ENCODE results near the gene EVC2. TPM values are rescaled to one million over a fixed set of nuclear protein-coding genes. Genes with fewer than 3 reads are reported as not detected.
A peak's percentile ranks its signal among the peaks of the same experiment; 100 is the strongest.

EVC2 gene
- total and polyA plus RNA-seq, 2 donors: 1.7 to 2.2 TPM

GRCh38 chr4:5746829-5747737 lies 38.7 kb upstream of the EVC2 start:
- H3K9me3 ChIP-seq (ENCODE audit: control insufficient read depth in 2 of 2, insufficient read depth in 1 of 2, low read length in 1 of 2): no peaks in the 10 kb centered on the region
- WGBS: 73% methylated on average over 12 of the region's 12 CpGs
- H3K4me3 ChIP-seq (ENCODE audit: low read length in 2 of 2): no peak overlapping the region
- DNase-seq (ENCODE audit: low read depth in 6 of 9, low spot score in 9 of 9): no peak
- no peaks in the 10 kb centered on the region for H3K27me3 ChIP-seq (ENCODE audit: control insufficient read depth in 2 of 2, insufficient read depth in 1 of 2, low read length in 1 of 2)
- H3K4me1 ChIP-seq (ENCODE audit: control insufficient read depth in 2 of 2, insufficient read depth in 2 of 2, low read length in 2 of 2): no peaks in the 10 kb centered on the region
- no peaks in the 10 kb centered on the region for H3K36me3 ChIP-seq (ENCODE audit: control insufficient read depth in 2 of 2, insufficient read depth in 2 of 2, low read length in 1 of 2)
- peak overlapping the region in 1 of 2 donors; percentile 12 for H3K27ac ChIP-seq (ENCODE audit: low read depth in 1 of 2, low read length in 1 of 2)

GRCh38 chr4:5746250-5746649 lies 37.9 kb upstream of the EVC2 start:
- WGBS: 90% methylated on average over 5 of the region's 5 CpGs
- Histone ChIP-seq H3K36me3 (ENCODE audit: control insufficient read depth in 2 of 2, insufficient read depth in 2 of 2, low read length in 1 of 2) (no peaks in the 10 kb centered on the region), H3K9me3 (ENCODE audit: control insufficient read depth in 2 of 2, insufficient read depth in 1 of 2, low read length in 1 of 2) (no peaks in the 10 kb centered on the region), H3K27me3 (ENCODE audit: control insufficient read depth in 2 of 2, insufficient read depth in 1 of 2, low read length in 1 of 2) (no peaks in the 10 kb centered on the region), H3K4me3 (ENCODE audit: low read length in 2 of 2) (no peak overlapping the region), H3K4me1 (ENCODE audit: control insufficient read depth in 2 of 2, insufficient read depth in 2 of 2, low read length in 2 of 2) (no peaks in the 10 kb centered on the region), H3K27ac (ENCODE audit: low read depth in 1 of 2, low read length in 1 of 2) (no peak overlapping the region)
- no peak for DNase-seq (ENCODE audit: low read depth in 6 of 9, low spot score in 9 of 9)

- H3K4me1 ChIP-seq (ENCODE audit: control insufficient read depth in 2 of 2, insufficient read depth in 2 of 2, low read length in 2 of 2): no peaks in the 10 kb centered on the region
- no peak overlapping the region for H3K27ac ChIP-seq (ENCODE audit: low read depth in 1 of 2, low read length in 1 of 2)
- H3K27me3 ChIP-seq (ENCODE audit: control insufficient read depth in 2 of 2, insufficient read depth in 1 of 2, low read length in 1 of 2): no peaks in the 10 kb centered on the region
- DNase-seq (ENCODE audit: low read depth in 6 of 9, low spot score in 9 of 9): no peak
- WGBS: 90% methylated on average over 2 of the region's 2 CpGs
- no peak overlapping the region for H3K4me3 ChIP-seq (ENCODE audit: low read length in 2 of 2)
- H3K9me3 ChIP-seq (ENCODE audit: control insufficient read depth in 2 of 2, insufficient read depth in 1 of 2, low read length in 1 of 2): no peaks in the 10 kb centered on the region
- H3K36me3 ChIP-seq (ENCODE audit: control insufficient read depth in 2 of 2, insufficient read depth in 2 of 2, low read length in 1 of 2): no peaks in the 10 kb centered on the region
Observed at GRCh38 chr4:5742968-5743367, 34.6 kb upstream of the EVC2 start.

GRCh38 chr4:5742388-5742787 lies 34.0 kb upstream of the EVC2 start:
- no peak overlapping the region for H3K27ac ChIP-seq (ENCODE audit: low read depth in 1 of 2, low read length in 1 of 2)
- H3K27me3 ChIP-seq (ENCODE audit: control insufficient read depth in 2 of 2, insufficient read depth in 1 of 2, low read length in 1 of 2): no peaks in the 10 kb centered on the region
- 98% methylated on average over 2 of the region's 2 CpGs for WGBS
- no peaks in the 10 kb centered on the region for H3K9me3 ChIP-seq (ENCODE audit: control insufficient read depth in 2 of 2, insufficient read depth in 1 of 2, low read length in 1 of 2)
- no peaks in the 10 kb centered on the region for H3K36me3 ChIP-seq (ENCODE audit: control insufficient read depth in 2 of 2, insufficient read depth in 2 of 2, low read length in 1 of 2)
- no peak for DNase-seq (ENCODE audit: low read depth in 6 of 9, low spot score in 9 of 9)
- no peak overlapping the region for H3K4me3 ChIP-seq (ENCODE audit: low read length in 2 of 2)
- no peaks in the 10 kb centered on the region for H3K4me1 ChIP-seq (ENCODE audit: control insufficient read depth in 2 of 2, insufficient read depth in 2 of 2, low read length in 2 of 2)

GRCh38 chr4:5738061-5738460 lies 29.7 kb upstream of the EVC2 start:
- no peaks in the 10 kb centered on the region for H3K9me3 ChIP-seq (ENCODE audit: control insufficient read depth in 2 of 2, insufficient read depth in 1 of 2, low read length in 1 of 2)
- no peaks in the 10 kb centered on the region for H3K4me1 ChIP-seq (ENCODE audit: control insufficient read depth in 2 of 2, insufficient read depth in 2 of 2, low read length in 2 of 2)
- no peak overlapping the region for H3K27ac ChIP-seq (ENCODE audit: low read depth in 1 of 2, low read length in 1 of 2)
- no peaks in the 10 kb centered on the region for H3K27me3 ChIP-seq (ENCODE audit: control insufficient read depth in 2 of 2, insufficient read depth in 1 of 2, low read length in 1 of 2)
- H3K4me3 ChIP-seq (ENCODE audit: low read length in 2 of 2): no peak overlapping the region
- 97% methylated on average over 2 of the region's 2 CpGs for WGBS
- no peaks in the 10 kb centered on the region for H3K36me3 ChIP-seq (ENCODE audit: control insufficient read depth in 2 of 2, insufficient read depth in 2 of 2, low read length in 1 of 2)
- no peak for DNase-seq (ENCODE audit: low read depth in 6 of 9, low spot score in 9 of 9)

GRCh38 chr4:5735463-5735862 lies 27.1 kb upstream of the EVC2 start:
- Histone ChIP-seq H3K4me1 (ENCODE audit: control insufficient read depth in 2 of 2, insufficient read depth in 2 of 2, low read length in 2 of 2) (no peaks in the 10 kb centered on the region), H3K36me3 (ENCODE audit: control insufficient read depth in 2 of 2, insufficient read depth in 2 of 2, low read length in 1 of 2) (no peaks in the 10 kb centered on the region), H3K4me3 (ENCODE audit: low read length in 2 of 2) (no peak overlapping the region), H3K9me3 (ENCODE audit: control insufficient read depth in 2 of 2, insufficient read depth in 1 of 2, low read length in 1 of 2) (no peaks in the 10 kb centered on the region), H3K27me3 (ENCODE audit: control insufficient read depth in 2 of 2, insufficient read depth in 1 of 2, low read length in 1 of 2) (no peaks in the 10 kb centered on the region), H3K27ac (ENCODE audit: low read depth in 1 of 2, low read length in 1 of 2) (no peak overlapping the region)
- DNase-seq (ENCODE audit: low read depth in 6 of 9, low spot score in 9 of 9): no peak
- 94% methylated on average over 3 of the region's 3 CpGs for WGBS

- Histone ChIP-seq H3K36me3 (ENCODE audit: control insufficient read depth in 2 of 2, insufficient read depth in 2 of 2, low read length in 1 of 2) (no peaks in the 10 kb centered on the region), H3K4me3 (ENCODE audit: low read length in 2 of 2) (no peak overlapping the region), H3K4me1 (ENCODE audit: control insufficient read depth in 2 of 2, insufficient read depth in 2 of 2, low read length in 2 of 2) (no peaks in the 10 kb centered on the region), H3K27me3 (ENCODE audit: control insufficient read depth in 2 of 2, insufficient read depth in 1 of 2, low read length in 1 of 2) (no peaks in the 10 kb centered on the region), H3K9me3 (ENCODE audit: control insufficient read depth in 2 of 2, insufficient read depth in 1 of 2, low read length in 1 of 2) (no peaks in the 10 kb centered on the region), H3K27ac (ENCODE audit: low read depth in 1 of 2, low read length in 1 of 2) (no peak overlapping the region)
- WGBS: 95% methylated on average over 5 of the region's 5 CpGs
- DNase-seq (ENCODE audit: low read depth in 6 of 9, low spot score in 9 of 9): no peak
Observed at GRCh38 chr4:5734853-5735252, 26.5 kb upstream of the EVC2 start.

- Histone ChIP-seq H3K4me3 (ENCODE audit: low read length in 2 of 2) (no peak overlapping the region), H3K4me1 (ENCODE audit: control insufficient read depth in 2 of 2, insufficient read depth in 2 of 2, low read length in 2 of 2) (no peaks in the 10 kb centered on the region), H3K27ac (ENCODE audit: low read depth in 1 of 2, low read length in 1 of 2) (no peak overlapping the region), H3K36me3 (ENCODE audit: control insufficient read depth in 2 of 2, insufficient read depth in 2 of 2, low read length in 1 of 2) (no peaks in the 10 kb centered on the region), H3K27me3 (ENCODE audit: control insufficient read depth in 2 of 2, insufficient read depth in 1 of 2, low read length in 1 of 2) (no peaks in the 10 kb centered on the region), H3K9me3 (ENCODE audit: control insufficient read depth in 2 of 2, insufficient read depth in 1 of 2, low read length in 1 of 2) (no peaks in the 10 kb centered on the region)
- no peak for DNase-seq (ENCODE audit: low read depth in 6 of 9, low spot score in 9 of 9)
- WGBS: 97% methylated on average over 10 of the region's 10 CpGs
Observed at GRCh38 chr4:5732158-5732557, 23.8 kb upstream of the EVC2 start.

- no peaks in the 10 kb centered on the region for H3K27me3 ChIP-seq (ENCODE audit: control insufficient read depth in 2 of 2, insufficient read depth in 1 of 2, low read length in 1 of 2)
- WGBS: 95% methylated on average over 30 of the region's 30 CpGs
- no peaks in the 10 kb centered on the region for H3K9me3 ChIP-seq (ENCODE audit: control insufficient read depth in 2 of 2, insufficient read depth in 1 of 2, low read length in 1 of 2)
- no peaks in the 10 kb centered on the region for H3K36me3 ChIP-seq (ENCODE audit: control insufficient read depth in 2 of 2, insufficient read depth in 2 of 2, low read length in 1 of 2)
- no peaks in the 10 kb centered on the region for H3K4me1 ChIP-seq (ENCODE audit: control insufficient read depth in 2 of 2, insufficient read depth in 2 of 2, low read length in 2 of 2)
- DNase-seq (ENCODE audit: low read depth in 6 of 9, low spot score in 9 of 9): no peak
- no peak overlapping the region for H3K27ac ChIP-seq (ENCODE audit: low read depth in 1 of 2, low read length in 1 of 2)
- no peak overlapping the region for H3K4me3 ChIP-seq (ENCODE audit: low read length in 2 of 2)
Observed at GRCh38 chr4:5730993-5731990, 22.9 kb upstream of the EVC2 start.
